ENCODE data around the gene ZBTB32.

GRCh38 chr19:35713506-35713850 lies 9.1 kb downstream of the ZBTB32 start:
- TF ChIP-seq CTCF (IDR thresholded peaks at IDR 0.05) (no peak), EP300 (IDR thresholded peaks at IDR 0.05; ENCODE audit: borderline replicate concordance in 1 of 2, low read depth in 1 of 2, low read length in 1 of 2) (no peak), POLR2AphosphoS5 (IDR thresholded peaks at IDR 0.05; ENCODE audit: low read depth, low read length) (no peak), RCOR1 (IDR thresholded peaks at IDR 0.05; ENCODE audit: low read length) (no peak), EZH2phosphoT487 (IDR thresholded peaks at IDR 0.05; ENCODE audit: borderline replicate concordance, low read depth) (no peak), TCF12 (IDR thresholded peaks at IDR 0.05) (no peak), REST (IDR thresholded peaks at IDR 0.05; ENCODE audit: low read depth, low read length) (no peak), MAX (IDR thresholded peaks at IDR 0.05; ENCODE audit: low read depth) (no peak), RFX5 (IDR thresholded peaks at IDR 0.05; ENCODE audit: low read length) (no peak), GABPA (IDR thresholded peaks at IDR 0.05; ENCODE audit: low read depth) (no peak), USF1 (IDR thresholded peaks at IDR 0.05; ENCODE audit: borderline replicate concordance, low read depth) (no peak), USF2 (IDR thresholded peaks at IDR 0.05; ENCODE audit: borderline replicate concordance, low read depth, low read length) (no peak), CHD2 (IDR thresholded peaks at IDR 0.05; ENCODE audit: low read length, partially characterized antibody) (no peak)
